HL-60 (cell line): ENCODE results near the gene KCNJ6.

Source experiments
- GABPA ChIP-seq: IDR thresholded peaks from 2 replicates; pipeline ENCODE4 v1.6.1; 2012; ENCODE audit warnings: low read depth
- POLR2AphosphoS5 ChIP-seq: IDR thresholded peaks from 2 replicates; pipeline ENCODE4 v1.6.1; 2012; ENCODE audit warnings: low read depth
- TF ChIP-seq, protein P1 (sequence below): IDR thresholded peaks from one replicate; pipeline ENCODE4 v1.5.1; 2011; ENCODE audit warnings: low read length, control low read depth, inconsistent platforms; ENCODE audit not compliant: insufficient read depth
- TF ChIP-seq, protein P2 (sequence below): IDR thresholded peaks from 2 replicates; pipeline ENCODE4 v1.6.1; 2012; ENCODE audit warnings: low read depth; ENCODE audit not compliant: insufficient replicate concordance

DNA sequence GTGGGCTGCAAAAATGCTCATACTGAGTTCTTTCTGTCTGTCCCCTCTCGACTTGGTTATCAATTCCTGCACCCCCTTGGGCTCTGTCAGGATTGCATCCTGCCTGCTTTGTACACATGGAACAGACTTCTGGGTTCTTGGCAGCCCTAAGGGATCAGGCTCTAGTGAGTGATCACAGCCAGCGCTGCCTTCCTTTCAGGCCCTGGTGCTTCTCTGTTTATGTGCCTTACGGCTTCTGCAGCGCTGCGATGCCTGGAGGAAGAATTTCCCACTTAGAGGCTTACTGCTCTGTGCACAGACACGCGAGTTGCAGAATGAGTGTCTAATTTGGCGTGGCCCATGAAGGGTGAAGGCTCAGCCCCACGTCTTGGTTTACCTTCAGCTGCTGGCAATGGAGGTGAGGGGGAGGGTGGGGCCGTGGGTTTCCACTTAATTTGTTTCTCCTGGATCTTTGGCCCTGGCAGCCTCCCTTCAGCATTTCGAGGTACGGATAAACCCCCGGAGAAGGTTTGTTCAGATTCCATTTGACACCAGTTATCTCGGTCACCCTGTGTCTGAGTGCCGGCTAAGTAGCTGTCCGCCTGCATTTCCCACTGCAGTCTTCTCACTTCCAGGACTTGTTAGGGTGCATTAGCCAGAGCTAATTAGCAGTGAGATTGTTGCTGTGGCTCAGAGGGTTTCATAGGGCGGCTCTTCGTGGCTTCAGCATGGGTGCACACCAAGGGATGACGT is 322.4 kb downstream of the KCNJ6 start:
- TF ChIP-seq, protein P1, sequence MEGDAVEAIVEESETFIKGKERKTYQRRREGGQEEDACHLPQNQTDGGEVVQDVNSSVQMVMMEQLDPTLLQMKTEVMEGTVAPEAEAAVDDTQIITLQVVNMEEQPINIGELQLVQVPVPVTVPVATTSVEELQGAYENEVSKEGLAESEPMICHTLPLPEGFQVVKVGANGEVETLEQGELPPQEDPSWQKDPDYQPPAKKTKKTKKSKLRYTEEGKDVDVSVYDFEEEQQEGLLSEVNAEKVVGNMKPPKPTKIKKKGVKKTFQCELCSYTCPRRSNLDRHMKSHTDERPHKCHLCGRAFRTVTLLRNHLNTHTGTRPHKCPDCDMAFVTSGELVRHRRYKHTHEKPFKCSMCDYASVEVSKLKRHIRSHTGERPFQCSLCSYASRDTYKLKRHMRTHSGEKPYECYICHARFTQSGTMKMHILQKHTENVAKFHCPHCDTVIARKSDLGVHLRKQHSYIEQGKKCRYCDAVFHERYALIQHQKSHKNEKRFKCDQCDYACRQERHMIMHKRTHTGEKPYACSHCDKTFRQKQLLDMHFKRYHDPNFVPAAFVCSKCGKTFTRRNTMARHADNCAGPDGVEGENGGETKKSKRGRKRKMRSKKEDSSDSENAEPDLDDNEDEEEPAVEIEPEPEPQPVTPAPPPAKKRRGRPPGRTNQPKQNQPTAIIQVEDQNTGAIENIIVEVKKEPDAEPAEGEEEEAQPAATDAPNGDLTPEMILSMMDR = no peak
- no peak for TF ChIP-seq GABPA
- TF ChIP-seq, protein P2, sequence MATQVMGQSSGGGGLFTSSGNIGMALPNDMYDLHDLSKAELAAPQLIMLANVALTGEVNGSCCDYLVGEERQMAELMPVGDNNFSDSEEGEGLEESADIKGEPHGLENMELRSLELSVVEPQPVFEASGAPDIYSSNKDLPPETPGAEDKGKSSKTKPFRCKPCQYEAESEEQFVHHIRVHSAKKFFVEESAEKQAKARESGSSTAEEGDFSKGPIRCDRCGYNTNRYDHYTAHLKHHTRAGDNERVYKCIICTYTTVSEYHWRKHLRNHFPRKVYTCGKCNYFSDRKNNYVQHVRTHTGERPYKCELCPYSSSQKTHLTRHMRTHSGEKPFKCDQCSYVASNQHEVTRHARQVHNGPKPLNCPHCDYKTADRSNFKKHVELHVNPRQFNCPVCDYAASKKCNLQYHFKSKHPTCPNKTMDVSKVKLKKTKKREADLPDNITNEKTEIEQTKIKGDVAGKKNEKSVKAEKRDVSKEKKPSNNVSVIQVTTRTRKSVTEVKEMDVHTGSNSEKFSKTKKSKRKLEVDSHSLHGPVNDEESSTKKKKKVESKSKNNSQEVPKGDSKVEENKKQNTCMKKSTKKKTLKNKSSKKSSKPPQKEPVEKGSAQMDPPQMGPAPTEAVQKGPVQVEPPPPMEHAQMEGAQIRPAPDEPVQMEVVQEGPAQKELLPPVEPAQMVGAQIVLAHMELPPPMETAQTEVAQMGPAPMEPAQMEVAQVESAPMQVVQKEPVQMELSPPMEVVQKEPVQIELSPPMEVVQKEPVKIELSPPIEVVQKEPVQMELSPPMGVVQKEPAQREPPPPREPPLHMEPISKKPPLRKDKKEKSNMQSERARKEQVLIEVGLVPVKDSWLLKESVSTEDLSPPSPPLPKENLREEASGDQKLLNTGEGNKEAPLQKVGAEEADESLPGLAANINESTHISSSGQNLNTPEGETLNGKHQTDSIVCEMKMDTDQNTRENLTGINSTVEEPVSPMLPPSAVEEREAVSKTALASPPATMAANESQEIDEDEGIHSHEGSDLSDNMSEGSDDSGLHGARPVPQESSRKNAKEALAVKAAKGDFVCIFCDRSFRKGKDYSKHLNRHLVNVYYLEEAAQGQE = no peak
- TF ChIP-seq POLR2AphosphoS5 = no peak
